NCI-H1417 (cell line): ENCODE measurements around the gene DISP3.

Experiments
- DNase-seq, 3 experiments: peaks; one replicate each; lab custom pipeline; 2025; lab: John Stamatoyannopoulos, UW

The DISP3 gene

DNA sequence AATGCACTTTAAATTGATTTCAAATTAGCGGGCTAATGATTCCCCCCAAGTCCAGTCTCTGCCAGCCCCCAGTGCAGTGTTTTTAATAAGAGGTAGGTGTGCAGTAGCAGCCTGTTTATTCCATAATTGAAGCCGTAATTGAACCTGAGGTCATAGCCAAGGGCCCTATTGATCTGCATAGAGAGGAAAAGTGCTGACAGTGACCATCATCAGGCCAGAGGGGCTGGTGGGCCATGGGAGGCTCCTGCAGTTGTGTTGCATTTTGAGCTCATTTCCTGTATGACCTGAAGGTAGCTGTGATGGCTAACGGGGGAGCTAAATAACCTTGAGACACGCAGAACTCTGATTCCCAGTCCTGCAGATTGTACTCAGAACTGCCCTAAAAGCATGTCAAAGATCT is 67.5 kb downstream of the DISP3 start:
- no peak for DNase-seq

- no peak for DNase-seq
These were observed 71.8 kb downstream of the DISP3 start for GRCh38 chr1:11550664-11551283.

DNA sequence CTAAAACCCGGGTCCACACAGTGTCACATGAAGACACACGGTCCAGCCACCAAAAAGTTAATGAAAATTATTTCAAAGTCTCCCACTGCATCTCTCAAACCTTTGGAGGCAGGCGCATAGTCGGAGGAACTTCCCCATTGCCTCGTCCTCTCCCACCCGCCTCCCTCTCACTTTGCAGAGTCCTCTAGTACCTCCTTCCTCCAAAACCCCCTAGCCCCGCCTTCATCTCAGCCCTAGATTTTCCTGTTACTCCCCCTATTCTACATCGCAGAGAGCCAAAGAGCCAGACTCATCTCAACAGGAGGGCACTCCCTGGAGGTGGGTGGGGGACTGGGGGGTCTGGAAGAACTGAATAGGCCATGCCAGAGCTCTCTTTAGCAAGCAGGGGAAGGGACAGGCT is 79.3 kb downstream of the DISP3 start:
- no peak for DNase-seq

GRCh38 chr1:11558871-11559590 is 80.1 kb downstream of the DISP3 start:
- no peak for DNase-seq

DNA sequence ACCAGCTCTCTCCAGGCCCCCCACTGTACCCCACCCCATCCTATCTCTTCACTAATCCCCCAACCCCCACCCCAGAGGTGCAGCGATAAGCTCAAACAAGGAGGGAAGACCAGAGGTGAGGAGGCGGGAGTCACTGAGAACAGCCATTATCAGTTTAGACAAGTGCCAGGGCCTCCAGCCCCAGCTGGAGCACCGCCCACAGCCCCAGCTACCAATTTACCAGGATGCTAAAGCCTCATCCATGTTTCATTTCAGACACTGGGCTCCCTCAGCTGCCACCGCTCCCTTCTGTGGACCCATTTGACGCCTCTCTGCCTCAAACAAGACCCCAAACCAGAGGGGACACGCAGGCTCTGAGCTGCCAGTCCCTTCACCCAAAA is 80.6 kb downstream of the DISP3 start:
- no peak for DNase-seq

DNA sequence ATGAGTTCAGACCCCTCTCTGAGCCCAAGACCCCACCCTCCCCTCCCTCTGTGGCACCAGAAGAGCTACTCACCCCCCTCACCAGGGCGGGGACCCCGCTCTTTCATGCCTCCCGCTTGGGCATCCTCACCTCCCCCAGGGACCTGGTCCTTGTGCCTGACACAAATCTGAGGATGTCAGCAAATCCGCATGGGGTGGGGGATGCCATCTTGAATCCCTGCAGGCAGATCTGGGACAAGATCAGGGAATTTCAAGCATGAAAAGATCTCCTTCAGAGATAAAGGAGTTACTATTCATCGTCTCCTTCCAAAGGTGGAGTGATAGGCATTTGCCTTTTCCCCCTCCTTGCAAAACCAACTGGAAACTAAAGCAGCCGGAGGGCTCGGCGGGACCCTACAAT is 81.1 kb downstream of the DISP3 start:
- DNase-seq, result no peak

GRCh38 chr1:11561740-11562139 is 82.8 kb downstream of the DISP3 start:
- no peak for DNase-seq

DNA sequence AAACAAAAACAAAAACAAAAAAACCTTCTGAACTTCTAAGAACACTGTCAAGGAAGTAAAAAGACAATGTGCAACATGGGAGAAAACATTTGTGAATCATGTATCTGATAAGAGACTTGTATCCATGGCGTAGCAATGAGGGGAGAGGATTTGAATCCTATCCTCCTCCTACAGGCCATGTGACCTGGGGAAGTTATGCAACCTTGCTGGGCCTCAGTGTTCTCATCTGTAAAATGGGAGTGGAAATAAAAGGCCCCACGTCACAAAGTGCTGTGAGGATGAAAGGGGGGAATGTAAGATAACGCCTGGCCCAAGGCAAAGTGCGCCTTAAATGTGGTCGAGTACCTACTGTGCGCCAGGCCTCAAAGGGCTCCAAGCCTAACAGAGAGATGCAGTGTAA is 83.7 kb downstream of the DISP3 start:
- DNase-seq, result no peak

GRCh38 chr1:11563560-11564069 is 84.7 kb downstream of the DISP3 start:
- peak; percentile 89 to 98 (median 97) for DNase-seq

GRCh38 chr1:11564237-11564636 is 85.3 kb downstream of the DISP3 start:
- peak in 1 of 3 experiments; percentile 34 for DNase-seq

- no peak for DNase-seq
These were observed 87.3 kb downstream of the DISP3 start for GRCh38 chr1:11566042-11566850.

DNA sequence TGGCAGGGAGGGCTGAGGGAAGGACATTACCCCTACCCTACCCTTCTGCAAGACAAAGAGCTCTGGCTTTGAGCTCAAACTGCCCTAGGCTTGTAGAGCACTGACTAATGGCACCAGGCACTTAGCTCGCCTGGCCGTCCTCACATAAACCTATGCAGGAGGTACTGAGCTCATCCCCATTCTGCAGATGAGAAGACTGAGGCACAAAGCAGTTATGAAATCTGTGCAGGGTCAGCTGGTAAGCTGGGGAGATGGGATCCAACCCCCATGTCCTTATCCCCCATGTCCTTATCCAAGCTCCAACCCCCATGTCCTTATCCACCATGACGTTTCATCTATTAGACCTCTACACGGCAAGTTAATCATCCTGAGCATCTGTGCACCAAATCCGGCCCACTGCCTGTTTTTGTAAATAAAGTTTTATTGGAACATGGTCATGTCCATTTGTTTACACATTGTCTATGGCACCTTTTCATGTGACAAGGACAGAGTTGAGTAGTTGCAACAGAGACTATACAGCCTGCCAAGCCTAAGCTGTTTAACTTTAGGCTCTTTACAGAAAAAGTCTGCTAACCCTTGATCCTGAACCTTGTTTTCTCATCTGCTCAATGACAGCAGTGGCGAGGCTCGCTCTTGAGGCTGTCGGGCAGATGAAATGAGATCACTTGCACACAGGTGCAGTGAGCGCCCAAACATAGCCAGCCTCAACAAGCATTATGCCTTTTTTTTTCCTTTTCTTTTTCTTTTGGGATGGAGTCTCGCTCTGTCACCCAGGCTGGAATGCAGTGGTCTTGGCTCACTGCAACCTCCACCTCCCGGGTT is 88.5 kb downstream of the DISP3 start:
- no peak for DNase-seq

DNA sequence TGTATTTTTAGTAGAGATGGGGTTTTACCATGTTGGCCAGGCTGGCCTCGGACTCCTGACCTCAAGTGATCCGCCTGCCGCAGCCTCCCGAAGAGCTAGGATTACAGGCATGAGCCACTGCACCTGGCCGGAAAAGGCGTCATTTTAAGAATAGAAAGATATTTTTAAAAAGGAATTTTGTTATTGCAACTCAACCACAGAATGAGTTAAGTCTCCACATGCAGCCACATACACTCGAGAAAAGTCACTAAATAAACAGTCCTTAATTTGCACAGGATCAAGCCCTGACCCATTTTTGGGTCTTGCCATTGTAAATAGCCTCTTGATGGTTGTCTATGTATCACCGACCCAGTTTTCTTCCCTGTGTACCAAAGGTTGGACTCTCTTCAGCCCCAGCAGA is 89.7 kb downstream of the DISP3 start:
- DNase-seq, result no peak

DNA sequence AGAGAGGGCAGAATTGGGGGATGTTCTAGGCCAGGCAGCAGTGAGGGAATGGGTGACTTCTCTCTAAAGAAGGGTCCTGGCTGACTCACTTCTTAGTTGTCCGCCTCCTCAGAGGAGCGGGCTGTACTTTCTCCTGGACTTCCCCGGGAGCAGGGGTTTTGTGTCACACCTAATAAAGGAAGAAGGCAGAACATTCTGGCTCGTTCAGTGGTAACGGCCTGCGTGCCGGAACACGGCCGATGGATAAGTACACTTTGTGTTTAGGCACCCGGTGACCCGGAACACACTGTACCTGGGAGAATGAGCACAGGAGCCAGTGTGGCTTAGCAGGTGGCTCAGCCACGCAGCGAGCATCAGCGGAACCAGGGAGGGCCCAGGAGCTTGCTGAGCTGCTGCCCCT is 90.6 kb downstream of the DISP3 start:
- DNase-seq, result peak in 1 of 3 experiments; percentile 51

GRCh38 chr1:11569954-11570353 is 91.0 kb downstream of the DISP3 start:
- DNase-seq, result no peak

- no peak for DNase-seq
These were observed 91.9 kb downstream of the DISP3 start for GRCh38 chr1:11570821-11571380.

GRCh38 chr1:11571906-11572616 is 93.1 kb downstream of the DISP3 start:
- DNase-seq, result no peak

DNA sequence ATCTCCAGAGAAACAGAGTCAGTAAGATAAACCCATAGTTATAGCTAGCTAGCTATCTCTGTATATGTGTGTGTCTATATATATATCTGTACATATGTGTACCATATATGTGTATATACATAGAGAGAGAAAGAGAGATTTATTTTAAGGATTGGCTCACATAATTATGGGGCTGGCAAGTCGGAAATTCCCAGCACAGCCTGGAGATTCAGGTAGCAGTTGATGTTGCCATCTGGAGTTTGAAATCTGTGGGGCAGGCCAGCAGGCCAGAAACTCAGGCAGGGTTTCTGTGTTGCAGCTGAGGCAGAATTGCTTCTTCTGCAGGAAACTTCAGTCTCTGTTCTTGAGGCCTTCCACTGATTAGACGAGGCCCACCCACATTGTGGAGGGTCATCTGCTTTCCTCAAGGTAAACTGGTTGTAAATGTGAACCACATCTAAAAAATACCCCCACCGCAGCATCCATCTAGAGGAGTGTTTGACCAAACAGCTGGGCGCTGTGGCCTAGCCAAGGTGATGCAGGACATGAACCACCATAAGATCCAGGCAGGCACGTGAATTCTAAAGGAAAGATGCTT is 94.2 kb downstream of the DISP3 start:
- no peak for DNase-seq

GRCh38 chr1:11575553-11575952 is 96.6 kb downstream of the DISP3 start:
- DNase-seq, result no peak

DNA sequence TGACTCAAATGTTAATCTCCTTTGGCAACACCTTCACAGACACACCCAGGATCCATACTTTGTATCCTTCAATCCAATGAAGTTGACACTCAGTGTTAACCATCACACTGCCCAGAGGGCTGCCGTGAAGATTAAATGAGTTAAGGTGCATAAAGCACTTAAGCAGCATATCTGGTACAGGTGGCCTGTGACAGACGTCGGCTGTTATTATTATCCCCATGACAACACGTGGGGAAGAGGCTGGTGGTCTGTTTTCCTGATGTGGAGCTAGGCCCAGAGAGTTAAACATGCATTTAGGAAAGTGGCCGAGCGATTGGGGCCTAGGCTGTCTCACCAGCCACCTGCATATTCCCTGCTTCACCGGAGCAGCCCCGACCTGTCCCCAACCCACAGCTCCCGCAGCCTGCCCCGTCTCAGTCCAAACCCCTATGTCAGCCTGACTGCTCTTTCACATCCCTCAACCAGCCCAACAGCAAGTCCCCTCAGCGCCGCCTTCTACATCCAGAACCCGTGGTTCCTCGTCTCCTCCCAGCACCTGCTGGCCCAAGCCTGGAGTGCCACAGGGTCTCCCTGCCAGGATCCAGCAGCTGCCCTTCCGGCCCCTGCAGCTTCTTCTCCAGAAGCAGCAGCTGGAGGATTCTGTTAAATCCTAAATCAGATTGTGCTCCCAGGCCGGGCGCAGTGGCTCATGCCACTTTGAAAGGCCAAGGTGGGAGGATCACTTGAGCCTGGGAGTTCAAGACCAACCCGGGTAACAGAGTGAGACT is 97.3 kb downstream of the DISP3 start:
- DNase-seq, result peak in 1 of 3 experiments; percentile 6
